LNCAP (cell line): ENCODE measurements around the gene RTF2.
"Not testable (repeated sequence)": the region's sequence is repeated elsewhere in the genome, so short reads cannot be mapped to it uniquely, and the experiment has no call there.

Source experiments
- CTCF ChIP-seq: fragments of 450-650 bp; IDR thresholded peaks from 2 replicates; pipeline ENCODE4 v1.5.1; 2017; ENCODE audit warnings: mild to moderate bottlenecking

The RTF2 gene

GRCh38 chr20:56517641-56518040, 49.2 kb downstream of the RTF2 start:
- TF ChIP-seq CTCF: no peak

GRCh38 chr20:56518126-56518525, 49.7 kb downstream of the RTF2 start:
- TF ChIP-seq CTCF: no peak

GRCh38 chr20:56518721-56519398, 50.4 kb downstream of the RTF2 start:
- no peak for TF ChIP-seq CTCF

GRCh38 chr20:56519551-56519950, 51.1 kb downstream of the RTF2 start:
- no peak for TF ChIP-seq CTCF

- no peak for TF ChIP-seq CTCF
Observed at GRCh38 chr20:56520180-56520579, 51.8 kb downstream of the RTF2 start.

GRCh38 chr20:56522311-56522710, 53.9 kb downstream of the RTF2 start:
- no peak for TF ChIP-seq CTCF

- TF ChIP-seq CTCF: not testable (repeated sequence)
Observed at GRCh38 chr20:56524444-56524843, 56.0 kb downstream of the RTF2 start, which contains the start of gene FAM209A. TSS of gene FAM209A (plus strand) at chr20:56524744. CDS start at chr20:56524809, 65 bp downstream.

- no peak for TF ChIP-seq CTCF
Observed at GRCh38 chr20:56527521-56527920, 59.1 kb downstream of the RTF2 start.
